Stimulated activated CD4-positive, alpha-beta T cell treated with anti-CD3 and anti-CD28 coated beads, Interleukin-15, amount 100 ng/mL, for 1 hour (primary cell): Measurements from ENCODE around the gene MEGF6.

Experiments used
- DNase-seq, 2 donors: peaks; one replicate each; pipeline ENCODE4 v3.0.0-alpha.2; 2020; ENCODE audit warnings: low read depth in 1 of 2, low spot score in 1 of 2

The MEGF6 gene

DNA sequence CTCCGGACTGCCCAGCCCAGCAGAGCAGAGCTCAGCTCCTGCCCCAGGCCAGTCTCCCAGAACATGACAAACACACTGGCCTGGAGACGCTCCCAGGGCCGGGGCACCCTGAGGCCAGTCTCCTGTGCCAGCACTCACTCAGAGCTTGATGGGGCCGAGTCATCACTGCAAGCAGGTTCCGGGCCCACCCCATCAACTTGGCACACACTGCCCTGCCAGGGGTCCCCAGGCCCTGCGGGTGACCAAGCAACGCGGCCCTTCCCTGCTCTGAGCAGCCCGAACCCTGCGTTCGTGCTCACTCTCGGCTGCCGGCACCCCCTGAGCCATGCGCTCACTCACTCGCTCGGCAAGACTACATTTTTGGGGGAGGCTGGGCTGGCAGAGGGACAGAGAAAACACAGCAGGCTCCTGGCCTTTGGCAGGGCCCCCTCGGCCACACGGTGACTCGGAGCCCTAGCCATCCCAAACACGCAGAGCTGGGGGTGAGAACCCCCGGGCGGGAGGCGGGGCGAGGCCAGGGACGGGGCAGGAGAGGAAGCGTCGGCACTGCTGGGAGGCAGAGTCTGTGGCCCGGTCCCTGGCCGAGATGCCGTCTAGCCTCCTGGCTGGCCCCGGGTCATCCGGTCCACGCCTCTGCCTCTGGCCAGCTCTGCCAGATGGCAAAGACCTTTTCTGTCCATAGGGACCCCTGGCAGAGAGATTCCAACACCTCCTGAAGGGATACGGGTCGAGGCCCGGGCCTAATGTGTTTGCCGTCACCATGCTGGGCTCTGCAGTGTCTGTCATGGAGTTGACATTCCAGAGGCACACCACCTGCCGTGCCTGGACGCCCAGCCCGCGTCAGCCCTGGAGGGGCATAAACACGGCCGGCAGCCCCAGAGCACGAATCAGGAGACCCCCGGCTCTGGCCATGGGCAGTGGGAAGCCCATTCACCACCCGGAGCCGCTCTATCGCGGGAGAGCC lies 68.0 kb downstream of the MEGF6 start:
- DNase-seq, result no peak

DNA sequence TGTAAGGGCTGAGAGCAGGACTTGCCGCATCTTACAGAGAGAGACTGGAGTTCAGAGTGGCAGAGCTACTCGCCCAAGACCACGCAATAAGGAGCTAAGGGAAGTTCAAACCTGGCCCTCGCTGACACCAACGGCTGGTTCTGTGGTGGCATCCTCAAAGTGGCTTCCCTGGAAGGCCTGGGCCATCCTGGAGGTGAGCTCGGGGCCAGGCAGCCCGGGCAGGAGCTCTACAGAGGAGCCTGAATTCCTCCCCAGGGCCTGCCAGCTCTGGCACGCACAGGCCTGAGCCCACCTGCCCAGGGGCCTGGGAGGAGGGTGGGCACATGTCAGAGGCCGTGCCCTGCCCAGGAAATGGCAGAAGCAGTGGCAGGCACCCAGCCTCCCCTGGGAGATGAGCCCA lies 68.6 kb downstream of the MEGF6 start:
- DNase-seq, result no peak

DNA sequence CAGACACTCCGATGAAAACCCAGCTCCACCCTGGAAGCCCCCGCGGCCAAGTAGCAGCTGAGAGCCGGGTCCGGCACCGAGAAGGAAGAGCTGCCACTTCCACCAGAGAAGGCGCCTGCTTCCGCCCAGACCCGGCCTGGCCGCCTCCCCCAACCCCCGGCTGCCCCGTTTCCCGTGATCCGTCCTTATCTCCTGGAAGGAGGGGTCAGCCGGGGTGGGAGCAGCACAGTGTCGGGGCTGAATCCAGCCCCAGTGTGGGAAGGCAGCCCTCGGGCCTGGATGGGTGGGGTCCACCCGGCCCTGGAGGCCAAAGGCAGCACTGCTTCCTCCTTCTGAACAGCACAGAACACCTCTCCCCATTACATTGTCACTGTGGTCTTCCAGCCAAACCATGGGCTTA lies 69.4 kb downstream of the MEGF6 start:
- no peak for DNase-seq

DNA sequence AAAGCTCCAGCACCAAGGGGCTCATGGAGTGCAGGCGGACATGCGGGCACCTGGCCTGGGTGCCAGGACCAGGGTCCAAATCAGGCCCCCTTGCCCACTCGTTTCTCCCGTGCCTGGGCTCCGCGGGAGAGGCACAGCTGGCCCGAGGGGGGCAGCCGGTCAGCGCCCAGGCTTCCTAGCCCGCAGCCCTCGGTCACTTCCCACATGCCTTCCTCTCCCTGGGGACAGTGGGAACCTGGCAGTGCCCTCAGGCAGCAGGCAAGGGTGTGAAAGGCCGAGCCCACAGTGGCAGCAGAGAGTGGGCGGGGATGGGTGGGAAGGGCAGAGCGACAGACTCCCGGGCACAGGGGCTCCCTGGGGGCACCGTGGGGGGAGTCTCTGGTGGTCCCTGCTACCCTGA lies 69.8 kb downstream of the MEGF6 start:
- DNase-seq, result no peak

DNA sequence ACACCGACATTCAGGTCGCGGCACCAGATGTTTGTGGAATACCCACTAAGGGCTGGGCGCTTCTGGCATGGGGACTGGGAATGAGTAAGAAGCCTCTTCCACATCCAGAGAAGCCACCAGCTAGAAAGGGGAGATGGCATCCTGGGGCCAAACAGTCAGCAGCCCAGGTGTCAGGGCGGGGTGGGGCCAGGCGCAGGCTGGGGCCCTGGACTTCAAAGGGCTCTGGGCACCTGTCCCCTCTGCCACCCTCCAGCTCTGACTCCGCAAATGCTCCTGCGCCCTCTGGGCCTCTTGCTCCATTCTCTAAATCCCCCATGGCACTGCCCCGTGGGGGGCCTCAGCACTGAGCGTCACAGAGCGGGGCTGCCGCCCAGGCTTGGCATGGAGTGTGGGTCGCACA lies 70.4 kb downstream of the MEGF6 start:
- no peak for DNase-seq

DNA sequence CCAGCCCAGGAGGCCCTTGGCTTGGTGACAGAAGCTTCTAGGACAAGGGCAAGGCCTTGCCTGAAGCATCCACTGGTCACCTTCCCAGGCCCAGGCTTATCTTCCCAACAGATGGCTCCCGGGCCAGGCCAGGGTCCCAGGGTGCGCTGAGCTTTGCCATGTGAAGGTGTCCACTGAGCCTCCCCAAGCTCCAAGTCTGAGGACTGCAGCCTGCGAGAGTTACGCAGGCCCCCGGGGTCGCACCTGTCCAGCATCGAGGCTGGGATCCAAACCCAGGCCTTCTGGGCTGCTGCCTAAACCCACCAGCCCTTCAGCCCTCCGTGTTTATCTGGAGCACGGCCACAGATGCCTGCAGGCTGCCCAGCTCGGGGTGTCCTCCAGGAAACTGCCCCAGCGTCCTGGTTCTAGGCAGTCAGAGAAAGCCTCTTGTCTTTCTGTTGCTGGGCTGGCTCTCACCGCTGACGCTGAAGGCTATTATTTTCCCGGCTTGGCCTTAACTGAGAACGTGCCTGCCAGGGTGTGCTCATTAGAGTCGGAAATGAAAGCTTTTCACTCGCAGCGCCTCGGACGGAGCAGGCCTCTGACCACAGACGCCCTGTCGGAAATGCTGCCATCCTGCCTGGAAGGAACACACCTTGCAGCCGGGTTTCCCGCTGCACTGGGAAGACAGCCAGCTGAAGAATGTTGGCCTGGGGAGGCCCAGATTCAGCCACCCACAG lies 71.4 kb downstream of the MEGF6 start:
- no peak for DNase-seq

DNA sequence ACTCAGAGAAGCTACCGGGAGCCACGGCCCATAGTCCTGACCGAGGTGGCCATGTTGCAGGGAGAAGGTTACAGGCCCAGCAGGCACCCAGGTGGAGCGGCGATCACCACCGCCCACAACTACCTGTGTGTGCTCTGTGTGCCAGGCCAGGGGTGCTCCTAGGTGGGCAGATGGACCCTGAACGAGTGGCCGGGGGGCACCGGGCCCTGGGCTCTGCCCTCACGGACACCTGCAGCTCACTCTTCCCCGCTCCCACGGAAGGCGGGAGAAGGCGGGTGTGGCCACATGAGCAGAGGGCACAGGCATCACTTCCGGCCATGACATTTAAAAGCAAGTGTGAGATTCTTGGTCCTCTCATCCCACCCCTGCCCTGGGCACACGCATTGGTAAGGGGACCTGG lies 73.9 kb downstream of the MEGF6 start:
- DNase-seq, result no peak

DNA sequence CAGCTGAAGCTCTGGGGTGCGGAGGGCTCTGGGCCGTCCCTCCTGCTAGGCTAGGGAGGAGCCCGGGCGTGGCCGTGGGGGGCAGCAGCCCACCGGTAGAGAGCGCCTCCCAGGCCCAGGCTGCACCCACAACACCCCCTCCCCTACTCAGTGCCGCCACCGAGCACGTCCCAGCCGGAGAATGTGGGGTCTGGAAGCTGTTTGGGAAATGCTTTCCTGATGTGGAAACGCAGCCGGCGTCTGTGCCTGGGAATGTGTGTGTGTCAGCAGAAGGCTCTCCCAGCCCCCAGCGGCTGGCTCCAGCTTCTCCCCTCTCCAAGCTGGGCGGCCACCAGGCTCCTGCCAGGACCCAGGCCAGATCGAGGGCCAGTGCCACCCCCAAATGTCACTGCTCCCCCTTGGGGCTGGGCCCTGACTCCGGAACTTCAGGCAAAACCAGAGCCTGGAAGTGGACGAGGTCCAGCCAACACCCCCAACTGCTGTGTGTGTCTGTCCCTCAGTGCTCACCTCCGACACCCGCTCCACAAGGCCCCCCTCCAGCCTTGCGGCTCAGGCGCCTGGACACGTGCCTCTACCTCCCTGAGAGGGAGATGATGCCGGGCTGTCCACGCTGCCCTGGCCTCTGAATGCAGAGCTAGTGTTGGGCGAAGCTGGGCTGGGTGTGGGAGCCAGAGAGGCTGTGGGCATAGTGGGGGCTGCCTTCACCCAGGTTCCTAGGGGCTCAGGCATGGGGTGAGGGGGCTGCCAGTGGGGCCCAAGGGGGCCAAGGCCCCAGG lies 74.7 kb downstream of the MEGF6 start:
- no peak for DNase-seq

DNA sequence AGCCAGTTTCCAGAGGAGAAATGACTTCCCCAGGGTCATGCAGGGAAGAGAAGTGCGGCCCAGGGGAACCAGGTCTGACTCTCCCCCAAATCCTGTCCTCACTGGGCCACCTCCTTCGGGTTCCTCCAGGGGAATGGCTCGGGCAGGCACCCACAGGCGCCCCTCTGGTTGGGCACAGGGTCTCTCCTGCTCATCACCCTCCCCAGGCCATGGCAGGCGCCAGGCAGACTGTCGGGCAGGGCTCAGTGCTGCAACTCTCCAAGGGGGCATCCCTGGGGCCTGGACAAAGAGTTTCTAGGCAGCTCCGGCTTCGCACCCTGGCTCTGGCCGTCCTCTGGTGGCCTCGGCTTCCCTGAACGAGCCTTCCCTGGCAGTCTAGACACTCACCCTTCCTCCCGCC lies 75.6 kb downstream of the MEGF6 start:
- no peak for DNase-seq

DNA sequence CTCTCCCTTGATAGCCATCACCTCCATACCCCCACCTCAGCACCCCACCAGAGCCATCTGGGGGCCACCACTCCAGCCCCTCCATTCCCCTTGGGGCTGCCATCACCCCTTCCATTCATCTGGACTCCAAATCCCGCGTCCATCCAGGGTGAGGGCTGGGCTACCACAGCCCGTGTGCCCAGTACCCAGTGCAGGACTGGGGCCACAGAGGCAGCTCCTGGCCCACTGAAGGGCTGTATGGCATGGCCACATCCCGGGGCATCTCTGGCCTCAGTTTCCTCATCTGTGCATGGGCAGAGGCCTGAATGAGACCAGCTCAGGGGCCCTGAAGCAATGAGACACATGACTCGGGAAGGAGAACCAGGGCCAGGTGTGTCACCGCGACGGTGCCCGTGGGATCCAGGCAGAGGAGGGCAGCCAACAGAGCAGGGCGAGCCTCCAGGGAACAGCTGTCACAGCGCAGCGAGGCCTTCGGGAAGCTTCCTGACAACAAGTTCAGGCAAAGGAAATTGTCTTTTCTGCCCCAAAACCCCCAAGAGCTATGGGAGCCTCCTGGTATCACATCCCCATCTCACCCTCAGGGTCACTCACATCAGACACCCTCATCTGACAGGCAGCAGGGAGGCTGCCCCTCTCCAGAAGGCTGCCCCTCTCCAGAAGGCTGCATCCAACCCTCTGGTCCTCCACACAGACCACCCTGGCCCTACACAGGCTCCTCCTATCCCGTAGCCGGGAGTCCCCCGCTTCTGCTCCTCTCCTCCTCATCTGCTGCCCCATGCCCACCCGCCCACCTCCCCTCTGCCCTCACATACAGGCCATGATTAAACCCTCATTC lies 76.3 kb downstream of the MEGF6 start:
- no peak for DNase-seq

DNA sequence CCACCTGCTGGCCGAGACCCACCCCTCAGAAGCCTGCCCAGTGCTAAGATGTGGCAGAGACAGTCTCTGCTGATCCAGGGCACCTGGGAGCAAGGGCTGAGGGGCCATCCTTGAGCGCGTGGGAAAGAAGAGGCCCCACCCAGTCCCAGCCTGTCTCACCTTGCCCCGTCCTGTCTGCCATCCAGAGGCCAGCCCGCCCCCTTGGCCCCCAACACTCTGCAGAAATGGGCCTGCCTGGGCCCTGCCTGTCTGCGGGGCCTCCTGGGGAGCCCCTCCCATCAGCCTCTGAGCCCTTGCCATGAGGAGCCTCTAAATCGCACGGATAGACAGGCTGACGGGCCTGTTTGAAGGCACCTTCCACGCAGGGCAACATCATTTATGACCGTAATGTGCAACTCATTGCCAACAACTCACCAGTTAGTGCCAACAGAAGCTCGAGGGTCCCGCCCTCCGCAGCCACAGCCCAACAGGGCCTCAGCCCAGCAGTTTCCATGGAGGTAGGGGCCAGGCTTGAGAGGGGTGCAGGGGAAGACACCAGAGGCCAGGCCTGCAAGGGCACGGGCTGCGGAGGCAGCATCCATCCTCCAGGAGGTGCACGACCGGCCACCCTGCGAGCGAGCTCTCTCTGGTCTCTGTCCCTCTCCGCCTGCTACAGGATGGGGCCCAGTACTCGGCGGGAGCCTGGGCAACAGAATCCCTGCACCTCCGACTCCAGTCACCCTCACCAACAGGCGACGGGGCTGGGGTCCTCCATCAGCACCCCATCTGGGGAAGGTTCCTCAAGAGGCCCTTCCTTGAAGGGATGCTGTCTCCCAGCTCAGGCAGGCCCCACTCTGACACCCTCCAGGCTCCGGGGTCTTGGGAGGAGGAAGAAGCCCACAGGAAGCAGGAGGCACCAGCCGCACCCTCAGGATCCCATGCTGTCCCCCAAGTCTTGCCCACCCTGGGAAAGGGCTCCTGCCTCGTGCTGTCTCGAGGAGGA lies 78.0 kb downstream of the MEGF6 start:
- DNase-seq, result no peak

DNA sequence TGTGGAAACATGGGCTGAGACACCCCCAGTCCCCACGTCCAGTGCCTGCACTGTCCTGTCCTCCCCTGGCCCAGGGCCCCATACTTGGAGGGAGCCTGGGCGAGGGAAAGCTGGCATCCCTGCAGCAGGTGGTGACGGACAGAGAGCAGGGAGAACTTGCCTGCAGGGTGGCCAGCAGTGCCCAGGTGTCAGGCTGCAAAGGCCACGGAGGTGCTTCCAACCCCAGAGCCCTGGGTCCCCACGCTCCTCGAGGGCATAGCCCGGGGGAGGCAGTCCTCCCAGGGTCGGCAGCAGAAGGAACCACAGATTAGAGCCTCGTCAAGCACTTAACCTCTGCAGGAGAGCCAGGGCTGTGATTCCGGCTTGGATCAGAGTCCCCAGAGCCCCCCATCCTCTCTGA lies 79.4 kb downstream of the MEGF6 start:
- no peak for DNase-seq

DNA sequence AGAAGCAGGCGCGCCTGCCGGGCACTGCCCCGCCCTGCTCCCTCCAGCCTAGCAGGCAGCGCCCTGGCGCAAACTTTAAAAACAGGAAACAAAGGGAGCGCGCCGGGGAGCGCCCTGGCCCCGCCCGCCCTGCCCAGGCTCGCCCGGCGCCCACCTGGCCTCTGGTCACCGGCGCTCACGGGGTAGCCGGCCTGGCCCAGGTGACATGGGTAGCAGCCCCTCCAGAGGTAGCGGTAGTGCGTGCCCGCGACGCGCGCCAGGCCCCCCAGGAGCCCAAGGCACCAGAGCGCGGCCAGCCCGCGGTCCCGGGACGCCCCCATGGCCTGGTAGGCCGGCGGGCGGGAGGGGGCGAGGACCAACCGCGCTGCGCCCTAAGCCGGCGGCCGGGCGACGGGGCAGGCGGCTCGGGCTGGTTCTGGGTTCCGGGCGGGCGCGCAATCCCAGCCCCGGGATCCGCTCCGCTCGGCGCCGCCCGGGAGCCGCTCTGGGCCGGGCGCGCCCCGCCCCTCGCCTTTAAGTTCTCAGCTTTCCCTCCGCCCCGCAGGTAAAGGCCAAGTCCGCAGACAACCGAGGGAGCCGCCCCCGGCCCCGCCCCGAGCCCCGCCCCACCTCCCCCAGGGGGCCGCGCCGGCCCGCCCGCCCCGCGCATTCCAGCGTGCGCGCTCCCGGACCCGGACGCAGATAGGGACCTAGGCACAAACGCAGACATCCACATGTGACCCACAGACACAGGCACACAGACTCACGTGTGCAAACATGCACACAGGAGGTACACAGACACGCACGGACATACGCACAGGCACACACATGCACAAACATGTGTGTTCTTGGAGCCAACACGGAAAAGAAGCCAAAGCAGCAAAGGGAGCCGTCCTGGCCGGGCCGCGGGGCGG lies 80.1 kb downstream of the MEGF6 start:
- DNase-seq, result peak; percentile 59 to 64

DNA sequence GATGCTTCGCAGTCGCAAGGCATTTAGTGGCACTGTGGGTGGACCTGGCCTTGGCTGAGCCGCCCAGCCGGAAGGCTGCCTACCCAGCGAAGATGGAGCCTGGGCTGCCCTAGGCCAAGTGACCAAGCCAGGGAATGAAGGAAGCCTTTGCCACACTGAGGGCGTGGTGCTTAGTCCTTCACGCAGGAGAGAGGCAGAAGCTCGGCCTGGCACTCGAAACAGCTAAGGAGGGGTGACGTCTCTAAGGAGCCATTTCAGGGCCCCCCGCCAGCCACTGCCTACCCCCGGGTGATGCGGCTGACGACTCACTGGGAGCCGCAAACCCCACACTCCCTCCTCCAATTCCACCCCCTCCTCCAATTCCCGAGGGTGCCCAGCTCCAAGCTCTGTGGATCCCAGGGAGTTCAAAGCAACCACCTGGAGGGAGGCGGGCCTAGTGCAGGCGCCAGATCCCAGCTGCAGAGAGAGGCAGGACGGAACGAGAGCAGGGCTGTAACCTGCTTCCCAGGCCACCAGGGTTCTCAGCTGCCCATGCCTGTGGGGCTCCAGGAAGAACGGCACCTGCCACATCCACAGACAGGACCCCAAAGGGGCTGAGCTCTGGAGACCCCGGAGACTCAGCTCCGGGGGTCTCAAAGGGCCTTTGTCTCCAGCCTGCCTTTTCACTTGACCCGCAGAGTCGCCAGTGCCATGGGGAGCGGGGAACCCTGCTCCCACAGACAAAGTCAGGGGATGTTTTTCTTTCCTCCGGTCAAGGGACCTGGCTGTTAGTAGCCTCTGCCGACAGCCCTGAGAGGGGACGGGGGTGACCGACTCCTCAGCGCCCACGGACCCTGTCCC lies 81.0 kb downstream of the MEGF6 start:
- no peak for DNase-seq

DNA sequence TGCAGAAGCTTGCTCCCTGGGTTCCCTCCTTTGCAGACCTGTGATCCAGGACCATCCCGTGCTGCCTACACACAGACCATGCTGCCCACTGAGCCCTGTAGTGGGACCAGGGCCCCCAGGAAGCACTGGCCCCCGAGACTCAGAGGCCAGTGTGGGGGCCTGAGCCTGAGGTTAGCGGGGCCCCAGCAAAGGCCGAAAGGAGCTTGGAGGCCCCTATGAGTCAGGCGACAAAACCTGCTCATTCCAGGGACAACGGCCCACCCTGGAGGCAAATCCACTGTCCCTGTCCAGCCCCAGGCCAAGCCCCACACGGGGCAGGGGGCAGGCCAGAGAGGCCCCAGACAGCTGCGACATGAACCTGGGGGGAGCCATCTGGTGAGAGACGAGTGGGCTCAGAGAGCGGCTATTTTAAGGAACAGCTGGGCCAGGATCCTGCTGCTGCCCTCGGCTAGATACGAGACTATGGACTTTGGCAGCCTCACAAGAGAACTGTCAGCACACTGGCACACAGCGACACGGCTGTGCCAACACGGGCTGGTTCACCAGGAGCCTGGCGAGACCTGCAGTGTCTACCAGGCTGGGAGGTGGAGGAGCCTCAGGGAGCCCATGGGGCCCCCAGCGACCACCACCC lies 82.1 kb downstream of the MEGF6 start:
- no peak for DNase-seq

DNA sequence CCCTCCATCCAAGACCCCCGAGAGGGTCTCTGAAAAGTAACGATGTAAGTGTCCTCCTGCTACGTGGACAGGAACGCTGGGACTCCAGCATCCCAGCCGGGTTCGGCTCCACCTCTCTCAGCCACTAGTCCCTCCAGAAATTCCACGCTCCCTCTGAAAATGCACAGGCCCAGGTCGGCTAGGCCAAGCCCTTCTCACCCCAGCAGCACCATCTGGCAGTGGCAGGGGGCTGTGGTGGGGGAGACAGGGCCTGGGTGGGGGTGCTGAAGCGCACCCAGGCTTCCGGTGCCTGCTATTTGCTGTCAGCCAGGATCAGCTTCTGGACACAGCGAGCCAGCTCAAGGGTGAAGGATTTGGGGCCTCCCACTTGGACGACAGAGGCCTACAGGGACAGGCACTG lies 83.5 kb downstream of the MEGF6 start:
- DNase-seq, result no peak
